OCI-M2 (cell line): ENCODE data around the gene GADD45B.
"Not testable (repeated sequence)": the region's sequence is repeated elsewhere in the genome, so short reads cannot be mapped to it uniquely, and the experiment has no call there.

ENCODE experiments used
- DNase-seq: peaks from one replicate; lab custom pipeline; 2025; ENCODE audit not compliant: unreplicated experiment; lab: John Stamatoyannopoulos, UW

The GADD45B gene

GRCh38 chr19:2468596-2468995 lies 7.3 kb upstream of the GADD45B start:
- no peak for DNase-seq

- DNase-seq: no peak
Measured at GRCh38 chr19:2469102-2469914, 6.6 kb upstream of the GADD45B start.

- DNase-seq: not testable (repeated sequence)
Measured at GRCh38 chr19:2469915-2470200, 6.1 kb upstream of the GADD45B start.

GRCh38 chr19:2474232-2475017 lies 1.5 kb upstream of the GADD45B start:
- DNase-seq: no peak

GRCh38 chr19:2475018-2475701 lies 767 bp upstream of the GADD45B start:
- DNase-seq: no peak

- DNase-seq: no peak
Measured at GRCh38 chr19:2476451-2477140, 669 bp downstream of the GADD45B start.

- no peak for DNase-seq
Measured at GRCh38 chr19:2477141-2477710, 1.3 kb downstream of the GADD45B start.

- DNase-seq: no peak
Measured at GRCh38 chr19:2477732-2478191, 1.8 kb downstream of the GADD45B start.

- no peak for DNase-seq
Measured at GRCh38 chr19:2478278-2478755, 2.4 kb downstream of the GADD45B start.

- DNase-seq: no peak
Measured at GRCh38 chr19:2478756-2479555, 3.0 kb downstream of the GADD45B start.

GRCh38 chr19:2479556-2480194 lies 3.7 kb downstream of the GADD45B start:
- no peak for DNase-seq

GRCh38 chr19:2481466-2481865 lies 5.5 kb downstream of the GADD45B start:
- DNase-seq: no peak

GRCh38 chr19:2482354-2483038 lies 6.6 kb downstream of the GADD45B start:
- no peak for DNase-seq

GRCh38 chr19:2483084-2483483 lies 7.2 kb downstream of the GADD45B start:
- no peak for DNase-seq

GRCh38 chr19:2483484-2484151 lies 7.7 kb downstream of the GADD45B start:
- no peak for DNase-seq

GRCh38 chr19:2484178-2484937 lies 8.4 kb downstream of the GADD45B start:
- no peak for DNase-seq

GRCh38 chr19:2485428-2485827 lies 9.5 kb downstream of the GADD45B start:
- no peak for DNase-seq

GRCh38 chr19:2487090-2487489 lies 11.2 kb downstream of the GADD45B start:
- DNase-seq: no peak
